GM12878 (cell line): ENCODE measurements around the gene WDR11. TPM values are rescaled to one million over a fixed set of nuclear protein-coding genes. Genes with fewer than 3 reads are reported as not detected.

Experiments
- ASH2L ChIP-seq: fragments of 300-600, 200-600 bp; sonication (generic); IDR thresholded peaks from 2 replicates; pipeline ENCODE4 v1.6.1; 2017; ENCODE audit warnings: low read depth, mild to moderate bottlenecking, borderline replicate concordance
- BACH1 ChIP-seq: fragments of 450-650 bp; IDR thresholded peaks from 2 replicates; pipeline ENCODE4 v1.6.1; 2017; ENCODE audit warnings: mild to moderate bottlenecking, borderline replicate concordance
- BHLHE40 ChIP-seq, 2 experiments: fragments of 450-650 bp in 1 of 2; IDR thresholded peaks; 2 replicates each; pipeline ENCODE4 v1.6.1; 2011 to 2017; ENCODE audit warnings: low read depth in 2 of 2, borderline replicate concordance in 1 of 2, improper control_type of control experiment in 1 of 2, low read length in 1 of 2, mild to moderate bottlenecking in 1 of 2
- CHD1 ChIP-seq: IDR thresholded peaks from 2 replicates; pipeline ENCODE4 v1.6.1; 2012; ENCODE audit warnings: low read depth, low read length, improper control_type of control experiment
- IRF3 ChIP-seq: fragments of 450-650 bp; IDR thresholded peaks from 2 replicates; pipeline ENCODE4 v1.6.1; 2014; ENCODE audit warnings: mild to moderate bottlenecking
- IRF5 ChIP-seq: fragments of 450-650 bp; IDR thresholded peaks from 2 replicates; pipeline ENCODE4 v1.6.1; 2017; ENCODE audit warnings: borderline replicate concordance
- SIX5 ChIP-seq: IDR thresholded peaks from 2 replicates; pipeline ENCODE4 v1.6.1; 2011; ENCODE audit warnings: mild to moderate bottlenecking, low read depth, low read length, moderate library complexity; ENCODE audit not compliant: severe bottlenecking
- ZBTB4 ChIP-seq: fragments of 450-650 bp; formaldehyde crosslinking; IDR thresholded peaks from 2 replicates; pipeline ENCODE4 v1.4.0; 2022; ENCODE audit warnings: mild to moderate bottlenecking, moderate library complexity
- ZBTB40 ChIP-seq: fragments of 450-650 bp; IDR thresholded peaks from 2 replicates; pipeline ENCODE4 v1.6.1; 2016; ENCODE audit warnings: mild to moderate bottlenecking, moderate library complexity, borderline replicate concordance
- polyA plus RNA-seq, 11 experiments: library from polyadenylated mRNA; depleted of rRNA in 4 of 11; unstranded in 6 of 11; stranded (reverse) in 5 of 11; fragments of >200 nt; fragmentation: Nextera tagmentation in 4 of 11; fragmentation: Illumina TruSeq in 1 of 11; extraction: Ambion mirVana in 4 of 11; extraction: Trizol in 1 of 11; gene quantifications; 1 replicate in 1 of 11; 2 replicates in 10 of 11; pipeline versions ENCODE4 v1.2.1 to v1.2.3, GENCODE V29; 2011 to 2016; ENCODE audit warnings: inconsistent platforms in 2 of 11, missing spikeins in 2 of 11, low read depth in 1 of 11
- total RNA-seq, 4 experiments: library from RNA; depleted of rRNA in 3 of 4; stranded (reverse); fragments of >200 nt in 3 of 4; fragmentation: Illumina TruSeq in 1 of 4; extraction: Trizol in 1 of 4; gene quantifications; 2 replicates each; pipeline versions ENCODE4 v1.2.1 to v1.2.3, GENCODE V29; 2013 to 2021

The WDR11 gene
- total and polyA plus RNA-seq, 10 of the 15 experiments (the other 5 are each of a cell fraction or from before 2014, with no cell fraction given): 21.3 to 132 (median 42.6) TPM

GRCh38 chr10:120951288-120951687 lies 100.1 kb downstream of the WDR11 start (continued):
- no peak for TF ChIP-seq ZBTB40
- TF ChIP-seq IRF3: no peak
- TF ChIP-seq ASH2L: no peak
- TF ChIP-seq IRF5: no peak
- TF ChIP-seq CHD1: no peak
- TF ChIP-seq BHLHE40 (IDR thresholded peaks at IDR 0.05; ENCODE audit: borderline replicate concordance in 1 of 2, low read depth in 2 of 2, low read length in 1 of 2): no peak
- no peak for TF ChIP-seq SIX5
- no peak for TF ChIP-seq BACH1
- no peak for TF ChIP-seq ZBTB4 (CRISPR knock-in tag)
